GM21717 (cell line): ENCODE data around the gene DSC2.
"Not testable (repeated sequence)": the region's sequence is repeated elsewhere in the genome, so short reads cannot be mapped to it uniquely, and the experiment has no call there.

ENCODE experiments used
- ATAC-seq: cut with Tn5 transposase; IDR thresholded peaks from one replicate; pipeline ENCODE4 v1.9.1; 2021; ENCODE audit warnings: mild to moderate bottlenecking, moderate library complexity; ENCODE audit not compliant: unreplicated experiment

Gene DSC2

DNA sequence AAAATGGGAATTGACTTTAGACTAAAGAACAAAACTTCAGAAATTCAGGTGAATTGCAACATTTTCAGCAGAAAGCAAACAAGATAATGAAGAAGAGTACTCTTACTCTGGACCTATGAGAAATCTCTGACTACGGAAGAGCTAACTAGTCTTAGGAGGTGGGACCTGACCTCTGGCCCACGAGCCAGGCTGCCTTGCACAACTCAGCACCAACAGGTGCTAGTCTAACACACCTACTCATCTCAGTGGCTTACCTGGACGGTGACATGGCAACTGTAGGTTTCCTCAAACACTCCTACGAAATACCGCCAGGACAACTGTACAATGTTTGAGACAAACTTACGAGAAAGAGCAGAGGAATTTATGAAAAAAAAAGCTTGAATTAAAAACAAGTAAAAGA lies 56.6 kb downstream of the DSC2 start:
- ATAC-seq, result no peak

DNA sequence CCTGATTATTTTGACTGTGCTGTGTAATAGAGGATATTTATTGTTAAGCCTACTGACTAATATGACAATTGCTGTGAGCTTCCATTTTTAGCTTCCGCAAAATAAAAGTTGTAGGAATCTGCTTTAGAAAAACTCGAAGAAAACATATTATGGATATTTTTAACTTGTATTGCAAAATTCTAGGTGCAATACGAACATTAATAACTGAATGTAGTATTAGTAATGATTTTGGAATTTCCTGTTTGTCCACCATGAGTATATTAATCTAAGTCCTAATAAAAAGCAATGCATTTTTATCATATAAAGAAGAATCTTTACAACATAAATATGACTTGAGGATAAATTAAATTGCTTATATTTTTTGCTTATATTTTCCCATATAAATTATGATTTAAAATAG lies 57.3 kb downstream of the DSC2 start:
- ATAC-seq, result no peak

DNA sequence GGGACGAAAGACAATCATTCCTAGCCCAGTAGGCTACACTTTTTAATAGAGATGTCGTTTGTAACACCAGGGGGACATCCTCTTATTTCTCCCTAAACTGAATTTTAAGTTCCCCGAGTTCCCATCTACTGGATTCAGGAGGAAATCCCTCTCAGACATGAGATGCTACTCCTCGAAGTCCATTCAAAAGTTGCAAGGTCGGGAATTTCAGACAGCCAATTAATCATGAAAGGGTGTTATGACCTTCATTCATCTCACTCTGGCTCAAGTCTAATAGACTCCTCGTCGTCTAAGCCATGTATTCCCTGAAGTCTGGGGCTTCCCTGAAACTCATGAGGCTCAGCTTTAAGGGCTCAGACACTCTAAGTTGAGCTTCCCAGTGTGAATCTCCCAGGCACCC lies 58.5 kb downstream of the DSC2 start:
- no peak for ATAC-seq

DNA sequence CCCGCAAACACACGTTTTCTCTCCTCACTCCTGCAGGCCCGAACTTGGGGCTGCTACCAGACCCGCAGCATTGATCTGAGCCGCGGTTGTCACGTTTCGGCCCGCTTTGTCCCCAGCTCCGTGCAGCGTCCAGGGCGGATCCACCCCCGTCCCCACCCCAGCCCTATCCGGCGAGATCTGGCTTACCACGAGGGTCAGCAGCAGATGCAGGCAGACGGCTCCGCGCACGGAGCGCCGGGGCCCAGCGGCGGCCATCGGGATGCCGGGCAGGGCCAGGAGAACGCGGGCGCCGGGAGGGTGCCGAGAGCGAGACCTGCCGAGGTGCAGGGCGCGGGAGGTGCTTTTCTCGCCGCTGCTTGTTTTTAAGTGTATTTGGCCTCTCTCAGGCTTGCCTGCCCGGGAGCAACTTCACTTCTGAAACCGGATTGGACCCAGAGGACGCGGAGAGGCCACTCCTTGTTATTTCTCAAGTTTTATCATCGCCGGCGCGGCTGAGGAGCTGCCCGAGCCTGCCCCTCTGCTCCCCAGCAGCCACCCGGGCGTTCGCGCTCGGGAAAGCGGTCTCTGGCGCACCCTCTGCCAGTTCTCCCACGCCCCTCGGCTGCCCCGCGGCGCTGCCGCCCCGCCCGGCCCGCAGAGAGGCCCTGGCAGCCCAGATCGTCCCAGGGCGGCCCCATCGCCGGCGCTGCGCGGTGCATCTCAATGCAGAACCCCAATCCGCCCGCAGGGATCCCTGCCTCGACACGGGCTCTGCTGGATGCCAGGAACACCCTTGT lies 59.6 kb downstream of the DSC2 start, which contains the start of gene DSC3:
Gene DSC3 (minus strand): TSS at position 337 of the 776 bp plus-strand sequence. CDS start 82 bp downstream, at position 255.
- no peak for ATAC-seq

DNA sequence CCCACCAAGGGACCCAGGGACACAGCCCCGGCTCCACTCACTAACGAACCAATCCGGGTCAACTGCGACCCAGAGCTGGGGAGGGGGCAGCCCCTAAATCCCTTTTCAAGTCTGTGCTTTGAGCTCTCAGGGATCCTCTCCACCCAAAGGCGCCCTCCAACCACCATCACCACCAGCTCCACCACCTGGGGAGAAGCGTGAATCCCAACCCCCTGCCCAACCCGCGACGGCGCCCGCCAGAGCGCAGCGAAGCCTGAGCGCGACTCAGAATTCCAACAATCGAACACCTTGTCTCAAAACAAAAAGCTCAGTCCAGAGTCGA lies 60.2 kb downstream of the DSC2 start:
- ATAC-seq, result no peak

DNA sequence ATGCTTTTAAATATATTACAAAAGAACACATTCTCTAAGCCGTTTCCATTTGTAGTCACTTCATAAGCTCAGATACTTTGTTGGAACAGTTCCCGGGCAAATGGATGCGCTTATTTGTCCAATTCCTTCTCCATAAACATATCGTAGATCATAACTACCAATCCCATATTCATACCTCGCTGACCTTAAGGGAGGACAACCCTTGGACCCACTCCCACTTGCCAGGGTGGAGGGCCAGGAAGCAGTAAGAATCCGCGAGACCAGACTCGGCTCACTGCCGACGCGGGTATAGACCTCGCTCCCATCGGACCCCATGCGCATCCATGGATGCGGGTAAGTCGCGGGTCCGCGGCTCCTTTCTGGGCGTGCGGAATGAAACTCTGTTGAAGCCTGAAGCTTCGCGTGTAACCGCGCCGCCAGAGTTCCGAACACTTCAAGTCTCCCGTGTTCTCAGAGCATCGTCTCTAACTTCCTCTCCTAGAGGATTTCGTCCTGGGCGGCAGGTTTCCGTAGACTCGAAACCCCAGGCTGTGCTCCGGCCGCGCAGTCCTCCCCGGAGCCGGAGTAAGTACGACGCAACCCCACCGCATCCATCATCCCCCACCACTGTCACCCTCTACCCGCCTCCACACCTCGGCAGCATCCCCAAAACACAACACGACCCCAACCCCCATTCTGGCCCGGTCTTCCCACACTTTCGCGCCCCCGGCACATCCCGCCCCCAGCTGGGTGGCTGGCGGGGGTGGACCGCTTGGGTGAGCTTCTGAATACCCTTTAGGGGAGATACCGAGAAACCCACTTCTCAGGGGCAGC lies 60.7 kb downstream of the DSC2 start:
- ATAC-seq, result no peak

DNA sequence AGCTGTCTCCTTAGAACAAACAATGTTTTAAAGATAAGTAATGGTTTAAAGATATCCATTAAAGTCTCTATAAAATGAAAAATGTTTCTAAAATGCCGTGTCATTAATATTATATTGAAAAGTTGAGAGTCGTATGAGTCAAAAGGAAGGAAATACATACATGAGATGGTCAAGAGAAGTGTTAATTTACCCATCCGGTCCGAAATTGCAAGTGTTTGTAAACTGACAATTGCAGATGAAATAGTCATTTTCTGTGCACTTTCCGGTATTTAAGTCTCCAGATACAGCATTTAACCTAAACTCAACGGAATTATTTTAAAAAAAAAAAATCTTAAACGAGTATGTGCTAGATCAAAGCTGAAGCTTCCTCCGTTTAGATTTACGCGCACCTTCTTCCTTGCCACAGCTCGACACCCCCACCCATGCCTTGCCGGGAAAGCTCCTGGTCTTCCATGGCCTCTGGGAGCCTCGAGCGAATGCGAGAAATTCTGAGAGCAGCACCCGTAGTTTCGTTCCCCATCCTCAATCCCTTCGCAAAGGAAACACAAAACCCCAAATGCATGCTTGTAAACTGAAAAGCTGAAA lies 61.4 kb downstream of the DSC2 start:
- ATAC-seq, result no peak

DNA sequence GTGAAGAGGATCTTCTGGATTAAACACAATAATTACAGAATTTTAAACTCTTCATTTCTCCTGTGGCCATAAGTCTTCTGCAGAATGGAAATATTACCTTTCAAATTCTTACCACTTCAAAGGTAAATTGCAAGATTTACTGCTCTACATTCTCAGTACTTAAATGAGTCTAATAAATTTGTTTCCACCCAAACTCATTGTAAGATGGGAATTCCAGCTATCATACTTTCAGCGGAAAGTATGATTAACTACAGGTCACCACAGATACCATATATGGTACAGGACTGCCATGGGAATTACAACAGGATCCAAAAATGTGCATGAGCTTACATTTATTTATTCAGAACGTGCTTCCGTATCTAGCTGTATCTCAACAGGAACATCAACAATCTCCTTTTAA lies 62.8 kb downstream of the DSC2 start:
- ATAC-seq, result no peak

DNA sequence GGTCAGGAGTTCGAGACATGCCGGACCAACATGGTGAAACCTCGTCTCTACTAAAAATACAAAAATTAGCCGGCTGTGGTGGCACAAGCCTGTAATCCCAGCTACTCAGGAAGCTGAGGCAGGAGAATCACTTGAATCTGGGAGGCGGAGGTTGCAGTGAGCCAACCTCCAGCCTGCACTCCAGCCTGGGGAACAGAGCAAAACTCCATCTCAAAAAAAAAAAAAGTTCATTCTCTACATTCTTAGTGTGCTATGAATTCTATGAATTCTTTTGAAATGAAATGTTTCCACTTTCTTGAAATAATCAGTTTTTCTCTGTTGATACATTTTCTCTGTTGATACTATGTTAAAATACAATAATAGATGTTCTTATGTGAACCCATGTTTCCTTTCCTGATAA lies 64.5 kb downstream of the DSC2 start:
- ATAC-seq, result not testable (repeated sequence)

DNA sequence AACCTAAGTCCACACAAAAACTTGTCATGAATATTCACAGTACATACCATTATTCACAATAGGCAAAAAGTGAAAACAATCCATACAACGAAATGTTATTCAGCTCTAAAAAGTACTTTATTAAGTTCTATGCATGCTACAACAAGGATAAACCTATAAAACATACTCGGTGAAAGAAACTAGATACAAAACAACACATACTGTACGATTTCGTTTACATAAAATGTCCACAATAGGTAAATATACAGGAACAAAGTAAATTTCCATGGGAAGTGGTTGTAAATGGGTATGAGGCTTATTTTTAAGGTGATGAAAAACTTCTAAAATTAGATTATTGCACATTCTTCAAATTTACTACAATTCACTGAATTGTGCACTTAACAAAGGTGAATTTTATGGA lies 67.7 kb downstream of the DSC2 start:
- no peak for ATAC-seq

DNA sequence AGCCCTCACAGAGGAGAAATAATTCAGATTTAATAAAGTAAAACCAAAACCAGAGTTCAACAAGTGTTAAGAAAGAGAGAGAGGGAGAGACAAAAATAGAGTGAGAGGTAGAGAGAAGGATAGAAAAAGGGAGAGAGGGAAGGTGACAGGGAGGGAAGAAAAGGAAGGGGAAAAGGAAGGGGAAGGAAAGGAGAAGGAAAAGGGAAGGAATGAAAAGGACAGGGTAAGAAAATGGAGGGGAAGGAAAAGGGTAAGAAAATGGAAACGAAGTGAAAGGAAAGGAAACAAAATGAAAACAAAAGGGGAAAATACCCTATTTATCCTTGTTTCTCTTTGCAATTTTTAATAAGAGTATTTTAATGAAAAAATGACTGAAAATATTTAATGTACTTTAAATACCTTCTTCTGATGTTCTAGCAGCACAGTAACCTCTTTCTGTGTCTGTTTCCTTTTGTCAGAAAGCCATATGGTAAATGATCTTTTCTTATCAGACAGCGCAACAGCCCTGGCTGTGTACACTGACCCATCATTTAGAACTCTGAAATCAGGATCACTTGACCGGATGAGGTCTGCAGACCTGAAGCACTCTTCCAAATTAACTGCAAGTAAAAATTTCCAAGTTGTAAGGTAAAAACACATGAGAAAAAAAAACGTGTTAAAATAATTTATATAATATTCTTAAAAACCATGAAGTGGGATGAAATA lies 71.5 kb downstream of the DSC2 start:
- no peak for ATAC-seq

DNA sequence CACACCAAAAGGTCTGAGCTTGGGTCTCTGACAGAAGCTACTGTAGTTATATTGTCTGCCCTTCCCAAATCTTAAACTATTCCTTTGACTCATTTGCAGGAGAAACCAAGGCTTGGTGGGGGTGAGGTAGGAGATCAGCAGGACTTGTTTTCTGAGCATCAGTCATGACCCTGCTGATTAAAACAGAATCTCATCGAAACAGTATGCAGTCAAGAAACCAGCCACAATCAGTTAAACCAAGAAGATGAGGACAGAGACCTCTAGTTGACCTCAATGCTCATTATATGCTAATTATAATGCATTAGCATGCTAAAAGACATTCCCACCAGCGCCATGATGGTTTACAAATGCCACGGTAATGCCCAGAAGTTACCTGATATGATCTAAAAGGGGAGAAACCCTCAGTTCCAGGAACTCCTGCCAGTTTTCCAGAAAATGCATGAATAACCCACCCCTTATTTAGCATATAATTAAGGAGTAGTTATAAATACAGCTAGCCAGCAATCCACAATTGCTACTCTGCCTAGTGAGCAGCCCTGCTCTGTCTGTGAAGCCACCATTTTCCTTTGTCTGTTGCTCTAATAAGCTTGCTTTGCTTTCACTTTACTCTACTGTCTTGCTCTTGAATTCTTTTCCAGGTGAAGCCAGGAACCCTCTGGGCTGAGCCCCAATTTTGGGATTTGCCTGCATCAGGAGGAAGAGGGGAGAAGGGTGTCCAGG lies 86.3 kb downstream of the DSC2 start:
- no peak for ATAC-seq

DNA sequence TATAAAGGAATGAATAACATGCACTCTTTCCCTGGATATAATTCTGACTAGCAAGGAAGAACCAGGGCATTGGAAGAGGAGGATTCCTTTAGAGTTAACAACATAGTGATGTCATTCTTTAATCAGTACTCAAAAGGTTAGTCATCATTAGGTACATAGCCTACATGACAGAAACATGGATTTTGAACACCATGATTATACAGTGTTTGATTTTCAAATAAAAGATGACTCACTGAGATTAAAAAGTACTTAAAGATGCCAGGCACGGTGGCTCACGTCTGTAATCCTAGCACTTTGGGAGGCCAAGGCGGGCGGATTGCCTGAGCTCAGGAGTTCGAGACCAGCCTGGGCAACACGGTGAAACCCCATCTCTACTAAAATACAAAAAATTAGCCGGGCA lies 90.8 kb downstream of the DSC2 start:
- not testable (repeated sequence) for ATAC-seq

DNA sequence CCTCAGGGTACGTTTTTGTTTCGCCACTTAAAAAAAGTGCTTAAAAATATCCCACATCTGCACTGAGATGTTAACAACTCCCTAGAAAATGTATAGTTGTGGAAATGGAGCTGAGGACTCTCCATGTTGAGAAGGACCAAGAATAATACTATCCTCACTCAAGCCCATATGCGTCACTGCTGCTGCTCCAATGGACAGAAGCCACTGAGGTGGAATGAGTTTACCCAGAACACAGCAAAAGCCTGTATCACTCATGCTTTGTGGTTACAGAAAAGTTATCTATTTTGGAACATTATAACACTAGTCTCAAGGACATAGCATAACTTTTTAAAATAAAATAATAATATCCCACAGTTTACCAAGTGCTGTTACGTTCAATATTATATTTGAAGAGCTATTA lies 91.6 kb downstream of the DSC2 start:
- no peak for ATAC-seq
